HepG2 (cell line): ENCODE data around the gene PTPRF. TPM values are rescaled to one million over a fixed set of nuclear protein-coding genes. Genes with fewer than 3 reads are reported as not detected.

Experiments used
- ATAC-seq: fragments of 200-7000 bp; cut with Tn5 transposase; 3 replicates; pipeline ENCODE4 v1.9.1; 2020; ENCODE audit warnings: mild to moderate bottlenecking, moderate library complexity
- BruUV-seq: library from RNA; stranded (reverse); fragments of 400-500 nt; replicated peaks from 2 replicates; lab custom pipeline; 2021; lab: Mats Ljungman, UMichigan
- CTCF ChIA-PET: fragments of 300-600 bp; formaldehyde crosslinking; extraction: SDS; loops from one replicate; lab custom pipeline; 2021; ENCODE audit warnings: low total read pairs, inconsistent platforms, low intra/inter-chr PET ratio; lab: Yijun Ruan, JAX
- POLR2A ChIA-PET: fragments of 350-600 bp; sonication (Branson Sonifier 250); formaldehyde crosslinking; loops from one replicate; lab custom pipeline; 2020; ENCODE audit warnings: antibody characterized with exemption, inconsistent platforms; lab: Yijun Ruan, JAX
- DNase-seq: peaks from one replicate; pipeline ENCODE4 v3.0.0-alpha.2; 2015; ENCODE audit warnings: low spot score
- FAIRE-seq: peaks from 3 replicates; lab custom pipeline; 2011; peaks lifted over from hg19 to GRCh38; lab: Jason Lieb, UNC
- H2AFZ ChIP-seq: one replicate; pipeline ENCODE4 v1.6.1; 2011; ENCODE audit warnings: low read length, inconsistent platforms
- H3K27ac ChIP-seq: fragments of 300-600 bp; 3 replicates; pipeline ENCODE4 v1.8.0; 2011; ENCODE audit warnings: mixed run types, mild to moderate bottlenecking, mixed read lengths, low read length, inconsistent platforms; ENCODE audit not compliant: insufficient read depth; ENCODE audit errors: extremely low read length
- H3K27me3 ChIP-seq, 2 experiments: fragments of 200-600 bp in 1 of 2; 2 replicates in 1 of 2; 3 replicates in 1 of 2; pipeline versions ENCODE4 v1.6.0 to v1.8.0; 2011; ENCODE audit warnings: low read length in 2 of 2, mild to moderate bottlenecking in 2 of 2, moderate library complexity in 2 of 2, inconsistent platforms in 1 of 2; ENCODE audit not compliant: insufficient read depth in 2 of 2, control insufficient read depth in 1 of 2
- H3K36me3 ChIP-seq, 2 experiments: fragments of 200-600 bp in 1 of 2; replicated peaks in 1 of 2; 2 replicates in 1 of 2; 3 replicates in 1 of 2; pipeline versions ENCODE4 v1.5.1 to v1.8.0; 2011; ENCODE audit warnings: low read length in 2 of 2, inconsistent platforms in 1 of 2; ENCODE audit not compliant: insufficient read depth in 2 of 2, control insufficient read depth in 1 of 2
- H3K4me1 ChIP-seq: 2 replicates; pipeline ENCODE4 v1.5.1; 2012; ENCODE audit warnings: low read length, inconsistent platforms; ENCODE audit not compliant: insufficient read depth
- H3K4me2 ChIP-seq: 2 replicates; pipeline ENCODE4 v1.6.0; 2011; ENCODE audit warnings: low read depth, low read length, inconsistent platforms
- H3K4me3 ChIP-seq, 3 experiments: fragments of 200-600 bp in 1 of 3; sonication (generic), shearing (Covaris generic) in 1 of 3; replicated peaks in 1 of 3; 2 replicates each; pipeline ENCODE4 v1.5.1; 2011 to 2016; ENCODE audit warnings: low read length in 3 of 3, inconsistent platforms in 2 of 3, low read depth in 2 of 3, mild to moderate bottlenecking in 2 of 3, control low read depth in 1 of 3, mixed read lengths in 1 of 3; ENCODE audit not compliant: insufficient read depth in 1 of 3
- H3K79me2 ChIP-seq: one replicate; pipeline ENCODE4 v1.6.1; 2011; ENCODE audit warnings: low read length, inconsistent platforms; ENCODE audit not compliant: insufficient read depth
- H3K9ac ChIP-seq: 2 replicates; pipeline ENCODE4 v1.6.0; 2011; ENCODE audit warnings: mild to moderate bottlenecking, low read depth, low read length, inconsistent platforms; ENCODE audit not compliant: insufficient read depth
- H3K9me3 ChIP-seq: 2 replicates; pipeline ENCODE4 v1.5.1; 2012; ENCODE audit warnings: mild to moderate bottlenecking, low read length
- H4K20me1 ChIP-seq: 2 replicates; pipeline ENCODE4 v1.6.0; 2011; ENCODE audit warnings: inconsistent platforms, mild to moderate bottlenecking, low read length, moderate library complexity; ENCODE audit not compliant: insufficient read depth
- CEBPG ChIP-seq: IDR thresholded peaks from 2 replicates; pipeline ENCODE4 v1.6.1; 2016
- ELF4 ChIP-seq: sonication (generic); formaldehyde crosslinking; IDR thresholded peaks from 2 replicates; pipeline ENCODE4 v1.5.0; 2020; ENCODE audit warnings: missing genetic modification reagents, mild to moderate bottlenecking, moderate library complexity, borderline replicate concordance
- ETV6 ChIP-seq: sonication (generic); formaldehyde crosslinking; conservative IDR thresholded peaks from 2 replicates; pipeline ENCODE4 v1.4.0; 2020; ENCODE audit warnings: missing genetic modification reagents
- FOSL2 ChIP-seq: sonication (generic); formaldehyde crosslinking; IDR thresholded peaks from 2 replicates; pipeline ENCODE4 v1.4.0; 2020; ENCODE audit warnings: missing genetic modification reagents
- GABPA ChIP-seq, 2 experiments: IDR thresholded peaks; 2 replicates each; pipeline ENCODE4 v1.6.1; 2011 to 2016; ENCODE audit warnings: low read depth in 2 of 2, low read length in 1 of 2, missing biosample characterization in 1 of 2, missing genetic modification characterization in 1 of 2
- HIC2 ChIP-seq: sonication (generic); formaldehyde crosslinking; IDR thresholded peaks from 2 replicates; pipeline ENCODE4 v1.9.0; 2022; ENCODE audit warnings: low read depth, missing genetic modification reagents
- HOXA7 ChIP-seq: sonication (generic); formaldehyde crosslinking; IDR thresholded peaks from 2 replicates; pipeline ENCODE4 v1.8.1; 2022; ENCODE audit warnings: mild to moderate bottlenecking, missing genetic modification reagents, moderate library complexity
- JUN ChIP-seq: sonication (generic); formaldehyde crosslinking; IDR thresholded peaks from 2 replicates; pipeline ENCODE4 v1.4.0; 2020; ENCODE audit warnings: mild to moderate bottlenecking, missing genetic modification reagents
- KLF11 ChIP-seq: IDR thresholded peaks from 2 replicates; pipeline ENCODE4 v1.6.1; 2016; ENCODE audit warnings: missing compliant biosample characterization
- ONECUT2 ChIP-seq: sonication (generic); formaldehyde crosslinking; IDR thresholded peaks from 2 replicates; pipeline ENCODE4 v1.4.0; 2020; ENCODE audit warnings: missing genetic modification reagents
- POLR2A ChIP-seq, 2 experiments: IDR thresholded peaks; 2 replicates each; pipeline ENCODE4 v1.6.1; 2011; ENCODE audit warnings: low read depth in 2 of 2, low read length in 2 of 2, mild to moderate bottlenecking in 1 of 2, moderate library complexity in 1 of 2; ENCODE audit not compliant: insufficient read depth in 1 of 2
- POLR2G ChIP-seq: fragments of 200-400 bp; formaldehyde crosslinking; IDR thresholded peaks from 2 replicates; pipeline ENCODE4 v1.6.1; 2018; ENCODE audit warnings: mild to moderate bottlenecking, low read depth, low read length, moderate library complexity
- RXRA ChIP-seq: sonication (generic); formaldehyde crosslinking; IDR thresholded peaks from 2 replicates; pipeline ENCODE4 v1.5.1; 2020; ENCODE audit warnings: missing genetic modification reagents
- UBTF ChIP-seq: sonication (generic); formaldehyde crosslinking; IDR thresholded peaks from 2 replicates; pipeline ENCODE4 v1.4.0; 2020; ENCODE audit warnings: mild to moderate bottlenecking, missing genetic modification reagents
- ZBTB34 ChIP-seq: sonication (generic); formaldehyde crosslinking; IDR thresholded peaks from 2 replicates; pipeline ENCODE4 v1.8.0; 2022; ENCODE audit warnings: mild to moderate bottlenecking, missing genetic modification reagents
- ZNF629 ChIP-seq: sonication (generic); formaldehyde crosslinking; conservative IDR thresholded peaks from 2 replicates; pipeline ENCODE4 v1.5.0; 2020; ENCODE audit warnings: missing genetic modification reagents
- ZZZ3 ChIP-seq: sonication (generic); formaldehyde crosslinking; IDR thresholded peaks from 2 replicates; pipeline ENCODE4 v1.4.0; 2020; ENCODE audit warnings: missing genetic modification reagents, mild to moderate bottlenecking, borderline replicate concordance
- WGBS: methylation state at CpG from one replicate; pipeline ENCODE4 v1.1.6; 2017; ENCODE audit warnings: low lambda C conversion rate; 5-methylcytosine and 5-hydroxymethylcytosine counted together
- in situ Hi-C: cut with HindIII; loops from 2 replicates; pipeline ENCODE4 v1.10.0; 2017; ENCODE audit warnings: low pct_unique_long_range_greater_than_20kb; ENCODE audit not compliant: extremely low pct_ligation_motif_present
- intact Hi-C: fragments of 100-400 bp; cut with micrococcal nuclease; formaldehyde crosslinking; loops from one replicate; pipeline ENCODE4 v1.10.0; 2022; ENCODE audit not compliant: unreplicated experiment
- polyA plus RNA-seq, 8 experiments: library from polyadenylated mRNA; depleted of rRNA in 3 of 8; stranded (reverse) in 7 of 8; unstranded in 1 of 8; fragments of >200 nt; fragmentation: Illumina TruSeq in 4 of 8; extraction: Trizol in 4 of 8; gene quantifications; 2 replicates each; pipeline versions ENCODE4 v1.2.1 to v1.2.3, GENCODE V29; 2011 to 2016; ENCODE audit warnings: low read depth in 4 of 8, missing spikeins in 1 of 8, mixed read lengths in 1 of 8; ENCODE audit not compliant: insufficient read depth in 1 of 8
- total RNA-seq, 5 experiments: library from RNA; depleted of rRNA; stranded (reverse); fragments of >200 nt; fragmentation: Illumina TruSeq; extraction: Trizol; gene quantifications; 2 replicates each; pipeline ENCODE4 v1.2.3, GENCODE V29; 2016; ENCODE audit warnings: low read depth in 1 of 5

PTPRF gene
- total and polyA plus RNA-seq, 2 of the 13 experiments (the other 11 are each of a cell fraction or from before 2014, with no cell fraction given), result 55.9 to 167 TPM

- peak; percentile 73 for ATAC-seq
- no peak for TF ChIP-seq ELF4 (CRISPR knock-in tag)
- peak; percentile 60 for TF ChIP-seq CEBPG
- TF ChIP-seq ZBTB34, result peak; percentile 14; the same call in 1 of the 2 replicates
- TF ChIP-seq POLR2A (IDR thresholded peaks at IDR 0.05; ENCODE audit: insufficient read depth in 1 of 2, low read depth in 2 of 2, low read length in 2 of 2), result no peak
- no peak for TF ChIP-seq UBTF (CRISPR knock-in tag)
- TF ChIP-seq ETV6 (CRISPR knock-in tag), result no peak
- no peak for TF ChIP-seq JUN (CRISPR knock-in tag)
- peak; percentile 62; the same call in 1 of the 2 replicates for TF ChIP-seq HIC2 (CRISPR knock-in tag)
- no peak for TF ChIP-seq KLF11 (CRISPR knock-in tag)
- TF ChIP-seq ZNF629 (CRISPR knock-in tag), result no peak
- TF ChIP-seq HOXA7 (CRISPR knock-in tag), result no peak
- TF ChIP-seq GABPA (IDR thresholded peaks at IDR 0.05; ENCODE audit: low read depth, low read length), result no peak
- peak; percentile 65; the same call in 1 of the 2 replicates for TF ChIP-seq GABPA (CRISPR knock-in tag; IDR thresholded peaks at IDR 0.05; ENCODE audit: low read depth)
- peak; percentile 56 for TF ChIP-seq FOSL2 (CRISPR knock-in tag)
- TF ChIP-seq ONECUT2, result no peak
- peak; percentile 46; the same call in 1 of the 2 replicates for TF ChIP-seq POLR2G
- no peak for TF ChIP-seq ZZZ3 (CRISPR knock-in tag)
- TF ChIP-seq RXRA (CRISPR knock-in tag), result peak; percentile 99
These were observed 15.2 kb downstream of the PTPRF start for GRCh38 chr1:43545695-43546387.

More at GRCh38 chr1:43545695-43546387, 15.2 kb downstream of the PTPRF start:
- WGBS, result 13% methylated on average over 3 of the region's 12 CpGs
- H4K20me1 ChIP-seq, result no peaks in the 10 kb centered on the region
- H3K4me2 ChIP-seq, result peak overlapping the region; percentile 67
- H3K27me3 ChIP-seq, result no peaks in the 10 kb centered on the region
- in situ Hi-C loops (no loop called here), intact Hi-C loops (no loop called here)
- H3K79me2 ChIP-seq, result peaks cover 71% of the 10 kb centered on the region
- peak overlapping the region; percentile 68 for H3K9ac ChIP-seq
- FAIRE-seq, result peak; percentile 99
- BruUV-seq, result no TSS peak
- CTCF ChIA-PET, result no interaction called here
- H3K9me3 ChIP-seq, result no peaks in the 10 kb centered on the region
- no peak overlapping the region for H2AFZ ChIP-seq
- H3K27ac ChIP-seq, result peak overlapping the region; percentile 96
- peaks cover 90% of the 10 kb centered on the region for H3K4me1 ChIP-seq
- DNase-seq, result peak; percentile 98
- POLR2A ChIA-PET, result interaction anchor here (1.0 to 7.7 kb wide), 5 partner anchors 9 to 339 kb away, joined by 4 to 87 read pairs (median 5); partner anchors contain the start of genes KDM4A, PTPRF and ST3GAL3
- peaks cover 5 to 27% of the 10 kb centered on the region in 2 experiments; a peak in 4 of 5 replicates for H3K36me3 ChIP-seq
- H3K4me3 ChIP-seq, result peak overlapping the region in 1 of 3 experiments; percentile 55; a peak in 2 of 6 replicates
